NOMO-1 treated with DMSO at 0.1 percent for 48 hours (cell line): ENCODE results near the gene FRAS1.
"Not testable (repeated sequence)": the region's sequence is repeated elsewhere in the genome, so short reads cannot be mapped to it uniquely, and the experiment has no call there.

ENCODE experiments used
- DNase-seq: peaks from one replicate; lab custom pipeline; 2025; ENCODE audit not compliant: unreplicated experiment; lab: John Stamatoyannopoulos, UW

The FRAS1 gene

GRCh38 chr4:78058591-78059523 is 1.7 kb downstream of the FRAS1 start:
- DNase-seq: no peak

GRCh38 chr4:78059524-78059889 is 2.4 kb downstream of the FRAS1 start:
- DNase-seq: peak; percentile 51

- no peak for DNase-seq
Measured at GRCh38 chr4:78059938-78060337, 2.8 kb downstream of the FRAS1 start.

GRCh38 chr4:78061939-78062570 is 4.9 kb downstream of the FRAS1 start:
- DNase-seq: no peak

GRCh38 chr4:78065508-78066192 is 8.5 kb downstream of the FRAS1 start:
- DNase-seq: no peak

GRCh38 chr4:78068481-78068880 is 11.4 kb downstream of the FRAS1 start:
- DNase-seq: no peak

GRCh38 chr4:78069319-78069718 is 12.2 kb downstream of the FRAS1 start:
- no peak for DNase-seq

- no peak for DNase-seq
Measured at GRCh38 chr4:78069859-78070258, 12.7 kb downstream of the FRAS1 start.

- no peak for DNase-seq
Measured at GRCh38 chr4:78070731-78071282, 13.7 kb downstream of the FRAS1 start.

- no peak for DNase-seq
Measured at GRCh38 chr4:78074759-78075158, 17.6 kb downstream of the FRAS1 start.

GRCh38 chr4:78075986-78076385 is 18.9 kb downstream of the FRAS1 start:
- no peak for DNase-seq

GRCh38 chr4:78078101-78078500 is 21.0 kb downstream of the FRAS1 start:
- no peak for DNase-seq

GRCh38 chr4:78079726-78080430 is 22.8 kb downstream of the FRAS1 start:
- DNase-seq: no peak

GRCh38 chr4:78081541-78081940 is 24.4 kb downstream of the FRAS1 start:
- DNase-seq: no peak

GRCh38 chr4:78083035-78083434 is 25.9 kb downstream of the FRAS1 start:
- DNase-seq: no peak

- DNase-seq: no peak
Measured at GRCh38 chr4:78091534-78091933, 34.4 kb downstream of the FRAS1 start.

- DNase-seq: not testable (repeated sequence)
Measured at GRCh38 chr4:78092350-78092749, 35.2 kb downstream of the FRAS1 start.

GRCh38 chr4:78092850-78093249 is 35.7 kb downstream of the FRAS1 start:
- no peak for DNase-seq

GRCh38 chr4:78095081-78095480 is 38.0 kb downstream of the FRAS1 start:
- no peak for DNase-seq

GRCh38 chr4:78099058-78099457 is 41.9 kb downstream of the FRAS1 start:
- no peak for DNase-seq

GRCh38 chr4:78100060-78100459 is 42.9 kb downstream of the FRAS1 start:
- no peak for DNase-seq
